ENCODE data around the gene BEND3.

Gene BEND3

GRCh38 chr6:107082045-107082444 lies 33.3 kb downstream of the BEND3 start:
- no peak for DNase-seq (ENCODE audit: low spot score)

DNA sequence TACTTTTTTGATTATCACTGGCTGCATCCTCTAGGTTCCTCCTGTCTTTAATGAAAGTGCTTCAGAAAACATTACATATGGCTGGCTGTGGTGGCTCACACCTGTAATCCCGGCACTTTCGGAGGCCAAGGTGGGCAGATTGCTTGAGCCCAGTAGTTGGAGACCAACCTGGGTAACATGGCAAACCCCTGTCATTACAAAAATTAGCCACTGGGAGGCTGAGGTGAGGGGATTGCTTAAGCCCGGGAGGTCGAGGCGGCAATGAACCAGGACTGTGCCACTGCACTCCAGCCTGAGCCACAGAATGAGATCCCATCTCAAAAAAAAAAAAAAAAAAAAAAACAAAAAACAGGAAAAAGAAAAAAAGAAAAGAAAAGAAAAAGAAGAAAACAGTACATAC lies 35.3 kb downstream of the BEND3 start:
- DNase-seq (ENCODE audit: low spot score) = no peak

DNA sequence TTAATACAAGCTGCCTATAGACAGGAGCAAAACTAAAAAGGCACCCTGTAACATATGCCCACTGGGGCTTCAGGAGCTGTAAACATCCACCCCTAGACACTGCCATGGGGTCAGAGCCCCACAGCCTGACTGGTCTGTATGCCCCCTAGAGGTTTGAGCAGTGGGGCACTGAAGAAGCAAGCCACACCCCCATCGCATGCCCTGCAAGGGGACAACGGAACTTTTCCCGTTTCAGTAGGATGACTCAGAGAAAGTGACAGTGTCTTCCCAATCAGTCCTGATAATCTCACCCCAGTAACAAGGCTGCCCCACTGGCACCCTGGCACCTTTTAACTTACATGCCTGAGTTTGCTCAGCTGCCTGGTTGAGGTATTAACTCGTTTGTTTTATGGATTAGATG lies 35.9 kb downstream of the BEND3 start:
- DNase-seq (ENCODE audit: low spot score) = no peak

DNA sequence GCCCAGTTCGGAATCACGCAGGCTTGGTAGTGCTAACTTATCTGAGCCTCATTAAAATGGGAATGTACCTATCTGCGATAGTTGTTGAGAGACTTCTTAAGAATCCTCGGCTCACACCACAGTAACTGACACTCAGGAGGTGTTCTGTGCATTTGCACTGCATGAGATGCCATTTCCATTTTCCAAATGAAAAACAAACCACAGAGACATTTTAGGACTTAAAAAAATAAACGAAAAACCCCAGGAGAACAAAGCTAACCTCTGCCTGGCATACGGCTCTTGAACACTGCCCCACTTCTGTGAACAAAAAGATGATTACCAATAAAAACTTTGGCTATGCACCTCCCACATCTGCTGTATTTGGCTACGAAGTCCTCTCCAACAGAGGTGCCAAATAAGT lies 37.6 kb downstream of the BEND3 start:
- no peak for DNase-seq (ENCODE audit: low spot score)

DNA sequence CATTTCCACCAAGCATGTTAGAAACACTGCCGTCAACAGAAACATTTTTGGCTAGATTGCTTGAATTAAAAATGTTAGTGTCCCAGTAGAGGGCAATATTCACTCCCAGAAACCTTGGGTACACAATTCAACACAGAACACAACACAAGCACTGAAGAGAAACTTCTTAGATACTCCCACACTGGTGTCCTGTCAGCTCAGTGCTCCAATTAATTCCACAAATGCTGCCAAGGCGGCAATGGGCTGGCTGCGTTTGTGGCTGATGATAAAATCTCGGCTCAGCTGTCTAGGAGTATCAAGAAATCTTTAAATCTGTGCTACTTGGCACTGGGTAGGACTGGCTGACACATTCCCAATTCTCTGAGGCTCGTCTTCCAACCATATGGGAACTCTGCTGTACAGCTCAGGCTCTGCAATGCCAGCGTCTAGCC lies 39.3 kb downstream of the BEND3 start:
- no peak for DNase-seq (ENCODE audit: low spot score)

DNA sequence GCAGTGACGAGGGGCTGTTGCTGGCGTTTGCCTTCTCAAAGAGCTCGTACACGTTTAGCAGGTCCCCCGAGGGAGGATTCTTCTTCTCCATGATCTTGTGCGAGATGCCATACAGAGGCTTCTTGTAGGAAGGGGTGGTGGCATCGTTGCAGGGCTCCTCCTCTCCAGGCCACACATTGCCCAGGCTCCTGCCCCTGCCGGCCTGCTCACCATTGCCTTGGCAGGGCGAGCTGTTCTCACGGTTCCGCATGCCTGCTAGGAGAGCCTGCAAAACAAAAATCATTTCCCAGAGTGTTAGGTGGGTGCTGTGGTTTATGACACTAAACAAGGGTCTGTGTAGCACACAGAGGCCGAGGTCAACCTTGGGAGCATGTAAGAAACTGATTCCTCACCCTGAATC lies 44.6 kb downstream of the BEND3 start:
- DNase-seq (ENCODE audit: low spot score) = no peak

- no peak for DNase-seq (ENCODE audit: low spot score)
Measured at GRCh38 chr6:107069631-107070548, 45.4 kb downstream of the BEND3 start.

GRCh38 chr6:107068691-107069630 lies 46.4 kb downstream of the BEND3 start:
- DNase-seq (ENCODE audit: low spot score) = no peak

DNA sequence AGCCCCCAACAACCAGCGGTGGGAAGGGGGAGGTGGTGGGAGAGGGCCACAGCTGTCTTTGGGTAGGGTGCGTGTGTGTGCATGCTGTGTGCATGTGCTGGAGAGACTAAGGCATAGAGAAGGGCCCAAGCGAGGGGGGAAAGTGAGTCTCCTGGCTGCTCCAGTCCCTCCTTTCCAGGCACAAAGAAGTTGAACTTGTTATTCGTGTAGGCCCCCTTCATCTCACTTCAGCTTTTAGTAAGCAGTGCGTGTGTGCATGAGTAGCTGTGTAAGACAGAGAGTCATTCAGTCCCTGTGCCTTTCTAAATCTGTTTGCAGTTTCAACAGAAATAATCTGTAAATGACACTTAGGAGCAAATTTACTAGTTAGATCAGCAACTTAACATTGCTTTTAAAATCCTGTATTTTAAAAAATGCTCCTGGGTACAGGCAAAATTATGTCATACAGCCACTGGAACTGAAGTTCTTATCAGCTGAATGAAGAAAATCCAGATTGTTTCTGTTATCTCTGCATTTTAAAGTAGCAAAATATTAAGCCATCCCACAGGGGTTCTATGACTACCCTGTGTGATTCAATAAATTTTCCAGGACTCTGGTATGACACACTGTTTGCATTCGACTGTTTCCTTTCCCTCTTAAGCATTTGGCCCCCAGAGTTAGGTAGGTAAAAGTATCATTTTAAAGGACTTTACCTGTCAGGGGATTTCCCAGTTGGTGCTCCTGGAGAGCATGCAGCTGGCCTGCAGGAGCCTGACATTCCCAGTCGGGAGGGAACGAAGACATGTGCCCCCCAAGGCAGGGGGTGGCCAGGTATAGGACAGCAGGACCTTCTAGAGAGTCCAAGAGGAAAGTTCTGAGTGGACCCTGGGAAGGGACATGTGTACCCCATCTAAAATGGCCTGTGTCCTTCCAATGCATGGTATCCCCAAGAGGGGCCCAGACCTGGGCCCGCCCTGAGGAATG lies 48.3 kb downstream of the BEND3 start:
- DNase-seq (ENCODE audit: low spot score) = no peak

GRCh38 chr6:107064579-107065065 lies 50.7 kb downstream of the BEND3 start:
- no peak for DNase-seq (ENCODE audit: low spot score)

DNA sequence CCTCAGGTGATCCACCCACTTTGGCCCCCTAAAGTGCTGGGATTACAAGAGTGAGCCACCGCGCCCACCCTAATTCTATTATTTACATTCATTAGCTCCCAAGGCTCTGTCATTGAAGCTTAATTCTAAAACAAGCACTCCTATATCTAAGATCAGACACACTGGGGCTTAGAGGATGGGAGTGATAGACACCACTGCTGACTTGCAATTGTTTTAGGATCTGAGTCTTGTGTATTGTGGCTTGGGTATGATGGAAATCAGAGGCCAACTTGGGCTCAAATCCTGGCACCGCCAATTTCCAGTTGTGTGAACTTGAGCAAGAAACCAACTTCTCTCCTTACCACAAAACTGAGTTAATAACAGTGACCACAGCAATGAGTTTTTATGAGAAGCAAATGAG lies 52.6 kb downstream of the BEND3 start:
- no peak for DNase-seq (ENCODE audit: low spot score)

GRCh38 chr6:107061125-107062020 lies 53.9 kb downstream of the BEND3 start:
- no peak for DNase-seq (ENCODE audit: low spot score)

DNA sequence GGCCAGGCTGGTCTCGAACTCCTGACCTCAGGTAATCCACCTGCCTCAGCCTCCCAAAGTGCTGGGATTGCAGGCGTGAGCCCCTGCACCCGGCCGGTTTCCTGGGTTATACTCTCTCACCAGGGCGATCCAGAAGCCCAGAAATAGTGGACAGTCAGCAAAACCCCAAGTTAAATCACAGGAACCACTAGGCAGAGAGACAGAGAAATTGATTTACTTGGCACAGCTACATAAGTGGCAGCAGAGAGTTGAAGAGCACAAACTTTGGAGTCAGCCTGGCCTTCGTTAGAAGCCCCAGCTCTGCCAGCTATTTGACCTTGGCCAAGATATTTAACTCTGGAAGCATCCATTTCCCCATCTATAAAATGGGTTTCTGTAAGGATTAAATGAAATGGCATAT lies 54.6 kb downstream of the BEND3 start:
- no peak for DNase-seq (ENCODE audit: low spot score)

GRCh38 chr6:107059606-107060005 lies 55.7 kb downstream of the BEND3 start:
- DNase-seq (ENCODE audit: low spot score) = no peak

GRCh38 chr6:107057679-107058078 lies 57.6 kb downstream of the BEND3 start:
- DNase-seq (ENCODE audit: low spot score) = no peak

- no peak for DNase-seq (ENCODE audit: low spot score)
Measured at GRCh38 chr6:107056796-107057195, 58.5 kb downstream of the BEND3 start.

DNA sequence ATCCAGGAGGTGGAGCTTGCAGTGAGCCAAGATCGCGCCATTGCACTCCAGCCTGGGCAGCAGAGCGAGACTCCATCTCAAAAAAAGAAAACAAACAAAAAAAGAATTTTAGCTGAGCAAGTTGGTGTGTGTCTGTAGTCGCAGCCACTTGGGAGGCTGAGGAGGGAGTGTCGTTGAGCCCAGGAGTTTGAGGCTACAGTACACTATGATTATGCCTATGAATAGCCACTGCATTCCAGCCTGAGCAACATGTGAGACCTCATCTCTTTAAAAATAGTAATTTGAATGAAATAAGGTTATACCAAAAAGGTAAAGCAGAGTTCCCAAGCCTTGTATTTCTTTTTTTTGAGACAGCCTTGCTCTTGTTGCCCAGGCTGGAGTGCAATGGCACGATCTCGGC lies 67.5 kb downstream of the BEND3 start:
- DNase-seq (ENCODE audit: low spot score) = no peak

- DNase-seq (ENCODE audit: low spot score) = no peak
Measured at GRCh38 chr6:107045826-107046675, 69.3 kb downstream of the BEND3 start.

GRCh38 chr6:107033126-107033525 lies 82.2 kb downstream of the BEND3 start:
- DNase-seq (ENCODE audit: low spot score) = no peak
